ENCODE data around the gene MROH2B.
"Not testable (repeated sequence)": the region's sequence is repeated elsewhere in the genome, so short reads cannot be mapped to it uniquely, and the experiment has no call there.

Gene MROH2B

DNA sequence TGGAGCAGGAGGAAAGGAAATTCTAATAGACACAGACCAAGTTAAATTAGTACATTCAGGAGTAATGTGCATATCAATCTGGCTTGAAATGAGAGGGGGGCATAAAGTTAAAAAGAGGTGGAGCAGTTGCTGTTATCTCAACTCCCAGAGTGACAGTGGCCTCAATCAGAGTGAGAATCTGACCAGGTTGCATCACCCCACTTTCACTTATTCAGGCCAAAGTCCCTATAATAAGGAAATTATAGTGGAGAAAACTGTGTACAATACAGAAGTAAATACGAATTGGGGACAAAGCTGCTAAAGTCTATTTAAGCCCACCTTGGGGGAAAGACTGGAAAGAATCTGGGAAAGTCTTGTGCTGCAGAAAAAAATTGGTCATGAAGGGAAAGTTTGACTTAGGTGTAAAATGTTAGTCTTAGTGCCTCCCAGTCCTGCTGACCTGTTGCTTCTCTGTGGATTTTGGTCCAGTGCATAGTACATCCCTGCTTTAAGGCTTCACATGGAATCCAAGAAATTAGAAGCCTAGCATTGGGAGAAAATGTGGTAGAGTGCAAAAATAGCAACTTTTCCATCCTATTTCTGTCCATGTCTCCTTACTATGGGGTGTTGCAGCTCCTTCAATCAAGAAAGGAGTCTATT, 27.9 kb downstream of the MROH2B start:
- no peak for DNase-seq (ENCODE audit: low read depth)
- no peak overlapping the region for H3K4me3 ChIP-seq (ENCODE audit: low read depth, low read length)

DNA sequence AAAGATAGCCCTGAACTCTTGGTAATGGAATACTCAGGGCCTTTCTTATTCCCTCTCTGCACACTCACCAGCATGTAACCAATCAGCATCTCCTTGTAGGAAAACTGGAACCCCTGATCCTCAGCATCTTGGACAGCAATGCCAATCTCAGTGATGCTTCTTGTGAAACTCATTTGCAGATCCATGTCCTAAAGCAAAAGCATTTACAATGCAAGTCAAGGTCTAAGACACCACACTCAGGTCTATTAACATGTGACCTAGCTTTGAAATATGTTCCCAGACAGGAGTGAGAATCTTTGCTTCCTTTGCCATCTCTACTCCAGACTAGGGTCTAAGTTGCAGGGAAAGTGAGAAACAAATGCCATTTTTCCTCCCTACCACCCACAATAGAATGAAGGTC, 38.2 kb downstream of the MROH2B start:
- TF ChIP-seq, protein P1, sequence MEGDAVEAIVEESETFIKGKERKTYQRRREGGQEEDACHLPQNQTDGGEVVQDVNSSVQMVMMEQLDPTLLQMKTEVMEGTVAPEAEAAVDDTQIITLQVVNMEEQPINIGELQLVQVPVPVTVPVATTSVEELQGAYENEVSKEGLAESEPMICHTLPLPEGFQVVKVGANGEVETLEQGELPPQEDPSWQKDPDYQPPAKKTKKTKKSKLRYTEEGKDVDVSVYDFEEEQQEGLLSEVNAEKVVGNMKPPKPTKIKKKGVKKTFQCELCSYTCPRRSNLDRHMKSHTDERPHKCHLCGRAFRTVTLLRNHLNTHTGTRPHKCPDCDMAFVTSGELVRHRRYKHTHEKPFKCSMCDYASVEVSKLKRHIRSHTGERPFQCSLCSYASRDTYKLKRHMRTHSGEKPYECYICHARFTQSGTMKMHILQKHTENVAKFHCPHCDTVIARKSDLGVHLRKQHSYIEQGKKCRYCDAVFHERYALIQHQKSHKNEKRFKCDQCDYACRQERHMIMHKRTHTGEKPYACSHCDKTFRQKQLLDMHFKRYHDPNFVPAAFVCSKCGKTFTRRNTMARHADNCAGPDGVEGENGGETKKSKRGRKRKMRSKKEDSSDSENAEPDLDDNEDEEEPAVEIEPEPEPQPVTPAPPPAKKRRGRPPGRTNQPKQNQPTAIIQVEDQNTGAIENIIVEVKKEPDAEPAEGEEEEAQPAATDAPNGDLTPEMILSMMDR (IDR thresholded peaks at IDR 0.05; ENCODE audit: low read depth, low read length, missing control alignments), result no peak
- no peak overlapping the region for H3K4me3 ChIP-seq (ENCODE audit: low read depth, low read length)
- DNase-seq (ENCODE audit: low read depth), result no peak

More for the DNA sequence above, 27.9 kb downstream of the MROH2B start:
- TF ChIP-seq, protein P1 (IDR thresholded peaks at IDR 0.05; ENCODE audit: low read depth, low read length, missing control alignments), result no peak

DNA sequence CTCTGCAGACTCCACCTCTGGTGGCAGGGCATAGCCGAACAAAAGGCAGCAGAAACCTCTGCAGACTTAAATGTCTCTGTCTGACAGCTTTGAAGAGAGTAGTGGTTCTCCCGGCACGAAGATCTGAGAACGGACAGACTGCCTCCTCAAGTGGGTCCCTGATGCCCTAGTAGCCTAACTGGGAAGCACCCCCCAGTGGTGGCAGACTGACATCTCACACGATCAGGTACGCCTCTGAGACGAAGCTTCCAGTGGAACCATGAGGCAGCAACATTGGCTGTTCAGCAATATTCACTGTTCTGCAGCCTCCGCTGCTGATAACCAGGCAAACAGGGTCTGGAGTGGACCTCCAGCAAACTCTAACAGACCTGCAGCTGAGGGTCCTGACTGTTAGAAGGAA, 48.5 kb downstream of the MROH2B start:
- H3K4me3 ChIP-seq (ENCODE audit: low read depth, low read length); DNase-seq (ENCODE audit: low read depth): not testable (repeated sequence)

DNA sequence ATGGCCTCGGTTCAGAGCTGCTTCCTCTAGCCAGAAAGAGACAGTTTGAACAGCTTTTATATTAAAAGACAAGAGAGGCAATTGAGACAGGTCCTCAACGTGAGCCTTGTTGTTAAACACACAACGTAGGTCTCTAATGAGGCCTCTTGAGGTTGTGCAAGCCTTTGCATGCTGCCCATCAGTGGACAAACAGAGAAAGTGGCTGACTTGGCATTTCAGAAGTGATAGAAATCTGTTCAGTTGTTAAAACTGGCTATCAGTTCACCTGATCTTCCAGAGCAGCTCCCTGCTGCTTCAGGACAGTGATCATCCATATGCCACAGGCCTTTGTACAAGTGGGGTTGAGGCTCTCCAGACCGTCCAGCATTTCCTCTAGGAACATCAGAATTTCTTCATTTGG, 58.8 kb downstream of the MROH2B start:
- no peak overlapping the region for H3K4me3 ChIP-seq (ENCODE audit: low read depth, low read length)
- no peak for DNase-seq (ENCODE audit: low read depth)
- TF ChIP-seq, protein P1 (IDR thresholded peaks at IDR 0.05; ENCODE audit: low read depth, low read length, missing control alignments), result no peak

DNA sequence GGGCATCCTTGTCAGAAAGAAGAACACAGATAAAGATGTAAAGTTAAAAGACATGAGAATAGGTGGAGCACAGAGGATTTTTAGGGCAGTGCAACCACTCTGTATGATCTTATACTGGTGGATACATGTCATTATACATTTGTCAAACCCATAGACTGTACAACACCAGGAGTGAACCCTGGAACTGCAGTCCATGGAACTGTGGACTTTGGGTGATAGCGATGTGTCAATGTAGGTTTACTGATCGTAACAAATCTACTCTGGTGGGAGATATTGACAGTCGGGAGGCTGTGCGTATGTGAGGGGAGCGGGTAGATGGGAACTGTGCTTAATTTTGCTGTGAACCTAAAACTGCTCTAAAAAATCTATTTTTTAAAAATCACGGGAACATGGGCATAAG, 60.6 kb downstream of the MROH2B start:
- TF ChIP-seq, protein P1 (IDR thresholded peaks at IDR 0.05; ENCODE audit: low read depth, low read length, missing control alignments), result no peak

DNA sequence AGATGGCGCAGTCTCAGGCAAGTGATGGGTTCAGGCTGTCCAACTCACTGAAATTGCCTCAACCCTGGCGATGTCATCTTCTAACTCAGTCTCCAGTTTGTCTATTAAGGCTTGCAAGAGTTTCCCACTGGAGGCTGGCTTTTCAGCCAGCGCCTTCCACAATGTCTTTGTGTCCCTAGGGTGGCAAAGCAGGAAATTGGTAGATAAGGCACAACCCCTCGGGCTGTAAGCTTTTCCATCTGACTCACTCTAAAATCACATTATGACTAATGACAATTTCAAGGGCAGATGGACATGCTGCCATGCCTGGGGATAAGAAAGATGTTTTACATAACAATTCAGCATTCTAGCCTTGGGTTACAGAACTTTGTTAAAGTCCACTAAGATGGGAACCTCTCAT, 61.9 kb downstream of the MROH2B start:
- TF ChIP-seq, protein P1 (IDR thresholded peaks at IDR 0.05; ENCODE audit: low read depth, low read length, missing control alignments), result no peak
- DNase-seq (ENCODE audit: low read depth), result no peak
- H3K4me3 ChIP-seq (ENCODE audit: low read depth, low read length), result no peak overlapping the region

More for the DNA sequence above, 60.6 kb downstream of the MROH2B start:
- H3K4me3 ChIP-seq (ENCODE audit: low read depth, low read length), result no peak overlapping the region
- no peak for DNase-seq (ENCODE audit: low read depth)

DNA sequence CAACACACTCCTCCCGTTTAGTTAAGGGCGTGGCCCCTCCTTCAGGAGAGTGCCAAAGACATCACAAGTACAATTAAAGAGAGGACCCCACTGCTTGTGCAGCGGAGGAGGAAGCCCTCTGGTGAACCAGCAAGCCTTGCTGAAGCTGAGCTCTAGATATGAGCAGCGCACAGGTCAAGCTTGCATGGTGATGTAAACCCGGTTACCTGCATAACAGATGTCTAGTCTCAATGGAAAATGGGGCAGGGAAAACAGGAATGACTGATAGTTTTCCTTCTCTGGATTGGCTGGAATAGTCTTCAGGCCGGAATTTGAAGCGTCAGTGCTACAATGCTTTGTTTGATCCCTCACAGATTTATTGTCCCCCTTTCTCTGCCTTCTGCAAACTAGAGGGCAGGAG, 66.2 kb downstream of the MROH2B start:
- no peak overlapping the region for H3K4me3 ChIP-seq (ENCODE audit: low read depth, low read length)
- TF ChIP-seq, protein P1 (IDR thresholded peaks at IDR 0.05; ENCODE audit: low read depth, low read length, missing control alignments), result no peak
- DNase-seq (ENCODE audit: low read depth), result no peak
